ENCODE results near the gene TPX2.

TPX2 gene

GRCh38 chr20:31711179-31712111, 27.6 kb upstream of the TPX2 start:
- H3K4me3 Mint-ChIP-seq, result no peak overlapping the region

DNA sequence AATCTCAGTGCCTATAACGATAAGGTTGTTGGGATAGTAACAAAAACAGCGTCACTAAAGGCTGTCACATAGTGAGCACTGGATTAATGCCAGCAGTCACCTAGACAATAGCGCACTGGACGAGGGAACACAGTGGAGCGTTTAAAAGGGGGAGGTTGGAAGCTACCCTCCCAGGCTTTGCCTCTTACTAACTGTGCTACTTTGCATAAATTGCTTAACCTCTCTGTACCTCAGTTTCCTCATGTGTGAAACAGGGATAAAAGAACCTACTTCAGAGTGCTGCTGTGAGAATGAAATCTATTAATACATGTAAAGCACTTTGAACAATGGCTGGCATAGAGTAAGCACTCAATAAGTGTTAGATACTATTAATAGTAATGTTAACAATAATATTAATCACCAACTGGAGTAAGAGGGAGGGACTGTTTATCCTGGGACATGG, 27.0 kb upstream of the TPX2 start:
- H3K27me3 Mint-ChIP-seq, result no peaks in the 10 kb centered on the region
- no peaks in the 10 kb centered on the region for H3K9me3 Mint-ChIP-seq
- H3K4me3 Mint-ChIP-seq, result no peak overlapping the region
- H3K4me1 Mint-ChIP-seq (ENCODE audit: low read depth), result peaks cover 90% of the 10 kb centered on the region
- no peak overlapping the region for H3K27ac Mint-ChIP-seq
- H3K36me3 Mint-ChIP-seq (ENCODE audit: low read depth), result peaks cover 84% of the 10 kb centered on the region
- intact Hi-C loops (cut with micrococcal nuclease), result no loop called here

More at GRCh38 chr20:31711179-31712111, 27.6 kb upstream of the TPX2 start:
- intact Hi-C loops (cut with micrococcal nuclease), result no loop called here
- Mint-ChIP-seq H3K36me3 (ENCODE audit: low read depth) (peaks cover 84% of the 10 kb centered on the region), H3K4me1 (ENCODE audit: low read depth) (peaks cover 89% of the 10 kb centered on the region), H3K27me3 (no peaks in the 10 kb centered on the region), H3K27ac (no peak overlapping the region), H3K9me3 (no peaks in the 10 kb centered on the region)

DNA sequence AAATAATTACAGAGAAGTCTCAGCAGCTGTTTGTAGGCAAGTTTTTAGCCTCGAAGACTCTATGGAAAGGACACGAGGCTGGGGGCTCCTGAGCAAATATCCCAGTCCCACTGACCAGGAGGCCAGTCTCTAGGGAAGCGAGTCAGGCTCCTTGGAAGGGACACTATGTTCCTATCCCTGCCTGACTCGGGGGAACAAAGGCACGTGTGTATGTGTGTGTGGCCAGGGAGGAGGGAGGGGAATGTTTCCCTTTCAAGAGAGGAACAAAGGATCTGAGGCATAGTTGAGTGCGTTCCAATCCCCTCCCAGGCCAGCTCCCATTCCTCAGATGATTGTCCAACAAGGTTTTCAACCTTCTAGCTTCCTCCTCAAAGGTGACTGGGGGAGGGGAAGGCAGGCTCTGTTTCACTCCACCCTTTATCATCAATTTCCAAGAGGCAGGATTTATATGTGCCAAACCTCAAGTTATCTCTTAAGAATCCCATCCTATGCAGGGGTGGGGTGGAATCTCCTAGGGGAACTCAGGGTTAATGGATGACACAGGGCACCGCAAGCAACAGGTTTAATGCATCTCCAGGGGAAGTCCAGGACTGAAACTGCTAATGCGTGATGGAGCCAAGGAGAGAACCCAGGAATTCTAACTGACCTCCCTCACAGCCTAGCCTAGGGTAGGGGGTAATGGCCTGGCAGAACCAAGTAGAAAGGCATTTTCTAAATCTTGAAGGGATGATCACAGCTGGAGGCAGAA, 26.4 kb upstream of the TPX2 start:
- intact Hi-C loops (cut with micrococcal nuclease), result no loop called here
- H3K27ac Mint-ChIP-seq, result peak overlapping the region; percentile 56
- H3K27me3 Mint-ChIP-seq, result no peaks in the 10 kb centered on the region
- H3K4me3 Mint-ChIP-seq, result no peak overlapping the region
- H3K4me1 Mint-ChIP-seq (ENCODE audit: low read depth), result peaks cover 94% of the 10 kb centered on the region
- H3K36me3 Mint-ChIP-seq (ENCODE audit: low read depth), result peaks cover 84% of the 10 kb centered on the region
- no peaks in the 10 kb centered on the region for H3K9me3 Mint-ChIP-seq

GRCh38 chr20:31713312-31714273, 25.5 kb upstream of the TPX2 start:
- Mint-ChIP-seq H3K9me3 (no peaks in the 10 kb centered on the region), H3K4me3 (no peak overlapping the region), H3K4me1 (ENCODE audit: low read depth) (peaks cover 92% of the 10 kb centered on the region), H3K27me3 (no peaks in the 10 kb centered on the region), H3K36me3 (ENCODE audit: low read depth) (peaks cover 85% of the 10 kb centered on the region), H3K27ac (peak overlapping the region; percentile 56)
- intact Hi-C loops (cut with micrococcal nuclease), result no loop called here

GRCh38 chr20:31715766-31716165, 23.3 kb upstream of the TPX2 start:
- peaks cover 85% of the 10 kb centered on the region for H3K36me3 Mint-ChIP-seq (ENCODE audit: low read depth)
- no peak overlapping the region for H3K27ac Mint-ChIP-seq
- no peaks in the 10 kb centered on the region for H3K9me3 Mint-ChIP-seq
- no peak overlapping the region for H3K4me3 Mint-ChIP-seq
- intact Hi-C loops (cut with micrococcal nuclease), result no loop called here
- H3K4me1 Mint-ChIP-seq (ENCODE audit: low read depth), result peaks cover 92% of the 10 kb centered on the region
- no peaks in the 10 kb centered on the region for H3K27me3 Mint-ChIP-seq

DNA sequence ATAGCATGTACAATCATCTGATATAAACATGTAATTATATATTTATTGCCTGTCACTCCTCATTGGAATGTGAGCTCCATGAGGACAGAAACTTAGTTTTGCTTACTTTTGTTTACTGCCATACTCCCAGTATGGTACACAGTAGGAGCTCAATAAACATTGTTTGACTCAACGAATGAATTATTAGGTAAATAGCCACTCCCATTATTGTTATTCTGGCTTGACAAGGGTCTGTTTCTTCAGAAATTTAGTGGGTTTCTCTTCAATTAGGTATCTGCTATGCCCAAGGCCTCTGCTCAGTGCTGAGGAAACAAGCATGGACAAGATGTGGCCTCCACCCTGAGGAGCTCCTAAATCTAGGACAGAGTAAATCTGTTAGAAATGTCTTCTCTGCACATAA, 22.7 kb upstream of the TPX2 start:
- Mint-ChIP-seq H3K4me1 (ENCODE audit: low read depth) (peaks cover 92% of the 10 kb centered on the region), H3K4me3 (no peak overlapping the region), H3K36me3 (ENCODE audit: low read depth) (peaks cover 85% of the 10 kb centered on the region), H3K27me3 (no peaks in the 10 kb centered on the region), H3K9me3 (no peaks in the 10 kb centered on the region), H3K27ac (peak overlapping the region; percentile 12)
- intact Hi-C loops (cut with micrococcal nuclease), result no loop called here

DNA sequence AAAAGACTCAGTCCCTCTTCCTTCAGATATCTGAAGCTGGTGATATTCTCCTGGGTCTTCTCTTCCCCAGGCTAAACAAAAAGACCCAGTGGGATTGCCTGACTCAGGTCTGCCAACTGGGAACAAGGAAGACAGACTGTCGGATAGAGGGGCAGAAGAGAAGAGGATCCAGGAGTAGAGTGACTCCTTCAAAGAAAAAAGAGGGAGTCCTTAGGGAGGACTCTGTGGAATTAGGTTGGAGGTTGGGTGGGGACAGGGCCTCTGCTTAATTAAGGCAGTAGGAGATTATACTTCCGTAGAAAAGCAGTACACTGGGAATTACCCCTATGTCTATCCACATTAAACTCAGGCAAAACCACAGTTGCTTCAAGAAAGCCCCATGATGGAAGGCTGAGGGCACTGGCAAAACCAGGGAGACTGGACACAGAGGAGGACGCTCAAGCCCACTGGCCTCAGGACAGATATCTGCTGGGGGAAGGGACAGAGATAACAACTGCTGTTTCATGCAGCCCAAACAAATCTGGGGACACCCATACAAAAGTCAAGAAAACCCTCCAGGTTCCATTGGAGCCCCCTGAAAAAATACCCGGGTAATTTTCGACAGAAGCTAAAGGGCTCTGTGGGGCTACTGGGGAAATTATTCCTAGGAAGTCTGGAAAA, 22.1 kb upstream of the TPX2 start:
- Mint-ChIP-seq H3K4me3 (no peak overlapping the region), H3K36me3 (ENCODE audit: low read depth) (peaks cover 90% of the 10 kb centered on the region), H3K27me3 (no peaks in the 10 kb centered on the region), H3K4me1 (ENCODE audit: low read depth) (peaks cover 93% of the 10 kb centered on the region), H3K9me3 (no peaks in the 10 kb centered on the region), H3K27ac (peak overlapping the region; percentile 12)
- intact Hi-C loops (cut with micrococcal nuclease), result no loop called here

DNA sequence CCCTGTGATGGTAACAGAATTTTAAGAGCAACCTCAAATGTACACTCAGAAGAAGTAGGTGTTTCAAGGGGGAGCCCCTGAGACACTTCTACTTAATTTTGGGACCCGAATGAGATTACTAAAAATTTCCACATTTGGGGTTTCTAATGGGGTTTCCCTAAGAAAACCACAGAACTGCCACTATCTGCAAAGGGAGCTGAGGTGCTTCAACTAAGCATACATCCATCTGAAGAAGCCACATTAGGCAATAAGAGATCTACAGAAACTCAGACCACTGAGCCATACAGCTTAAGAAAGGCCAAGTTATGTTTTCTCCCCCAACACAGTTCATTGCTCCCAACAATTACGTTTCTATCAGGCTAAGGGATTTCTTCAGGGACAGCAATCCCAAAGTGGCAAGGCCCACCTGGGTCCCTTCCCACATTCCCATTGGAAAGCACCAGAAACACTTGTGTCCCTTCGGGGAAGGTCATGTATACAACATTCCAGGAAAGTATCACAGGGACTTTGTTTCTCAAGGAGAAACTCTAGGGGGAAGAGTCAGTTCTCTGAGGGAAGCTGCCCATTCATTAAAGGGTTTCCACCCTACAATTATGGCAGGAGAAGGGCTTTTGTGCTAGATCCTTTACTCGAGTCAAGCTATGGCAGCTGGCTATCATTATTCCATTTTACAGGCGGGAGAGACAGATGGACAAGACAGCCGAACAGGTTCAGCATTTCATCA, 21.4 kb upstream of the TPX2 start:
- H3K9me3 Mint-ChIP-seq, result no peaks in the 10 kb centered on the region
- peaks cover 95% of the 10 kb centered on the region for H3K36me3 Mint-ChIP-seq (ENCODE audit: low read depth)
- peak overlapping the region; percentile 24 for H3K4me3 Mint-ChIP-seq
- no peaks in the 10 kb centered on the region for H3K27me3 Mint-ChIP-seq
- peaks cover 89% of the 10 kb centered on the region for H3K4me1 Mint-ChIP-seq (ENCODE audit: low read depth)
- H3K27ac Mint-ChIP-seq, result no peak overlapping the region
- intact Hi-C loops (cut with micrococcal nuclease), result no loop called here

GRCh38 chr20:31718952-31719643, 20.0 kb upstream of the TPX2 start:
- H3K4me3 Mint-ChIP-seq, result peak overlapping the region; percentile 93
- peaks cover 74% of the 10 kb centered on the region for H3K4me1 Mint-ChIP-seq (ENCODE audit: low read depth)
- H3K36me3 Mint-ChIP-seq (ENCODE audit: low read depth), result peaks cover 87% of the 10 kb centered on the region
- intact Hi-C loops (cut with micrococcal nuclease), result no loop called here
- H3K27ac Mint-ChIP-seq, result no peak overlapping the region
- H3K9me3 Mint-ChIP-seq, result no peaks in the 10 kb centered on the region
- no peaks in the 10 kb centered on the region for H3K27me3 Mint-ChIP-seq

GRCh38 chr20:31719644-31720485, 19.2 kb upstream of the TPX2 start:
- H3K36me3 Mint-ChIP-seq (ENCODE audit: low read depth), result peaks cover 79% of the 10 kb centered on the region

DNA sequence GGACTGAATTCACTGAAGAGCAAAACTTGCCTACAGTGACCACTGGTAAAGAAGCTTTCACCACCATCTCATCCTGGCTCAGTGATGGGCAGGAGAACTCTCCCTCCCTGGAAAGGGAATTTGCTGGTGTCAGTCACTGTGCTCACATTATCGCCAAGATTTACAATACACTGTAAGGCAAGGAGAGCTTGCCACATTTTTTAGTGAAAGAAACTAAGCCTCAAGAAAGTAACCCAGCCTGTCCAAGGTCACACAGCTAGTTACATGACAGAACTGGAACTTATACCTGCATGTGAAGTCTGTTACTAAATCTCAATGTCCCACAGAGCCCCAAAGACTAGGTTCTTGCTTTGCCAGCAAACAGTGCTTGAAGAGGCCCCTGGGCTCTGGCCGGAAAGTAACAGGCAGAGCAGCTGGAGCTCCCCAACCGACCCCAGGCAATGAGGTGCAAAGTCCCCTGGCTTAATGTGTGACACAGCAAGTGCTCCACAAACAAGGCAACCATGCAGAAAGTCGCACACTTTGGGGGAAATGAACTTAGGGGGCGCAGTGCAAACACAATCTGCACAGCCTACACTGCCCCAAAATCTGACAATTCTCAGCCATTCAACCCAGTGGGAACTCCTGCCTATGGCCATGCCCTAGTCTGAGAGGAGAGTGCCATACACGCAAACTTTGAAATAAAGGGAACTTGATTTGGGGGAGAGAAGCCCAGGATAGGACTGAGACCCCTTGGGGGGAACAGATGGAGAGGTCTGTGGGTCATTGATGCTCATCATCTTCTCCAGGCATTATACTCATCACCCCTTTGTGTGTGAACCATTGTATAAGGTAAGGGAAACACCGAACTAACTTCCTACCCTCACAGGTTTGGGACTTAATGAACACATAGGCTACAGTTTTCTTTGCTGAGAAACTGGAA, 18.3 kb upstream of the TPX2 start:
- no peaks in the 10 kb centered on the region for H3K9me3 Mint-ChIP-seq
- peaks cover 70% of the 10 kb centered on the region for H3K36me3 Mint-ChIP-seq (ENCODE audit: low read depth)
- peak overlapping the region; percentile 93 for H3K4me3 Mint-ChIP-seq
- peak overlapping the region; percentile 97 for H3K27ac Mint-ChIP-seq
- H3K27me3 Mint-ChIP-seq, result no peaks in the 10 kb centered on the region
- intact Hi-C loops (cut with micrococcal nuclease), result no loop called here
- peaks cover 58% of the 10 kb centered on the region for H3K4me1 Mint-ChIP-seq (ENCODE audit: low read depth)

More at GRCh38 chr20:31719644-31720485, 19.2 kb upstream of the TPX2 start:
- H3K9me3 Mint-ChIP-seq, result no peaks in the 10 kb centered on the region
- H3K27ac Mint-ChIP-seq, result peak overlapping the region; percentile 97
- H3K4me1 Mint-ChIP-seq (ENCODE audit: low read depth), result peaks cover 67% of the 10 kb centered on the region
- intact Hi-C loops (cut with micrococcal nuclease), result no loop called here
- peak overlapping the region; percentile 93 for H3K4me3 Mint-ChIP-seq
- H3K27me3 Mint-ChIP-seq, result no peaks in the 10 kb centered on the region

All from dendritic cell treated with granulocyte-macrophage colony-stimulating factor and Interleukin-4, amounts not matched to agents 40 ng/mL and 50 ng/mL, for 4 days (primary cell).